ENCODE results near the gene VAPA. TPM values are rescaled to one million over a fixed set of nuclear protein-coding genes. Genes with fewer than 3 reads are reported as not detected.

Gene VAPA
- total and polyA plus RNA-seq, 9 of the 15 experiments (the other 6 are each of a cell fraction or from before 2014, with no cell fraction given) = 219 to 902 (median 526) TPM

DNA sequence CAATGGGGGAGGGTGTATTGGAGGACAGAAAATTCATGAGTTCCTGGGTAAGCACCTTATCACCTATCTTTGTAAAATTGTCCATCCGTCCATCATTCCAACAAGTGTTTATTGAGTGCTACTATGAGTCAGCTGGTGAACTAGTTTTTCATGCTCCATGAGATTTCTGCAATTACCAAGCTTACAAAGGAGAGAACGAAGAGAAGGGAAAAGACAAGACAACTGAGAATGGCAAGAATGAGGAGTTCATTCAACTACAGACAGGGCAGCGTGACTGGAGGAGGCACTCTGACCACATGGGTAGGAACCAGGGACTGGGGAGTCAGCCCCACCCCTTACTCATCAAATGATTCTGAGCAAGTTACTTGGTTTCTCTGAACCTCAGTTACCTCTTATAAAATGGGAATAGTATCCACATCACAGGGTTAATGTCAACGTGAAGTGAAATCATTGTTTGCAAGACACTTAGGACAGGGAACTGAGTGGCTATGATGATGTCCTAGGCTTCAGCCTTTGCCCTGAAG, 46.7 kb upstream of the VAPA start (continued):
- no peak for TF ChIP-seq RFX5 (IDR thresholded peaks at IDR 0.05; ENCODE audit: low read depth, low read length)
- TF ChIP-seq ZNF586 (CRISPR knock-in tag; conservative IDR thresholded peaks at IDR 0.05) = no peak
- TF ChIP-seq SRSF1 (IDR thresholded peaks at IDR 0.05; ENCODE audit: low read depth, low read length) = no peak
- TF ChIP-seq PRPF4 (IDR thresholded peaks at IDR 0.05; ENCODE audit: insufficient read depth, low read depth, low read length, poor library complexity, severe bottlenecking) = no peak
- no peak for TF ChIP-seq ZNF197 (CRISPR knock-in tag; IDR thresholded peaks at IDR 0.05; ENCODE audit: low read depth)
- TF ChIP-seq BCOR (IDR thresholded peaks at IDR 0.05) = no peak
- no peak for TF ChIP-seq KLF6 (CRISPR knock-in tag; IDR thresholded peaks at IDR 0.05; ENCODE audit: borderline replicate concordance)
- no peak for TF ChIP-seq PHB2 (IDR thresholded peaks at IDR 0.05; ENCODE audit: low read depth)
- TF ChIP-seq ZBTB43 (CRISPR knock-in tag; IDR thresholded peaks at IDR 0.05) = no peak
- no peak for TF ChIP-seq ZC3H8 (IDR thresholded peaks at IDR 0.05)
- TF ChIP-seq, protein P1, sequence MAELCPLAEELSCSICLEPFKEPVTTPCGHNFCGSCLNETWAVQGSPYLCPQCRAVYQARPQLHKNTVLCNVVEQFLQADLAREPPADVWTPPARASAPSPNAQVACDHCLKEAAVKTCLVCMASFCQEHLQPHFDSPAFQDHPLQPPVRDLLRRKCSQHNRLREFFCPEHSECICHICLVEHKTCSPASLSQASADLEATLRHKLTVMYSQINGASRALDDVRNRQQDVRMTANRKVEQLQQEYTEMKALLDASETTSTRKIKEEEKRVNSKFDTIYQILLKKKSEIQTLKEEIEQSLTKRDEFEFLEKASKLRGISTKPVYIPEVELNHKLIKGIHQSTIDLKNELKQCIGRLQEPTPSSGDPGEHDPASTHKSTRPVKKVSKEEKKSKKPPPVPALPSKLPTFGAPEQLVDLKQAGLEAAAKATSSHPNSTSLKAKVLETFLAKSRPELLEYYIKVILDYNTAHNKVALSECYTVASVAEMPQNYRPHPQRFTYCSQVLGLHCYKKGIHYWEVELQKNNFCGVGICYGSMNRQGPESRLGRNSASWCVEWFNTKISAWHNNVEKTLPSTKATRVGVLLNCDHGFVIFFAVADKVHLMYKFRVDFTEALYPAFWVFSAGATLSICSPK (IDR thresholded peaks at IDR 0.05; ENCODE audit: borderline replicate concordance) = no peak
- TF ChIP-seq, protein P2, sequence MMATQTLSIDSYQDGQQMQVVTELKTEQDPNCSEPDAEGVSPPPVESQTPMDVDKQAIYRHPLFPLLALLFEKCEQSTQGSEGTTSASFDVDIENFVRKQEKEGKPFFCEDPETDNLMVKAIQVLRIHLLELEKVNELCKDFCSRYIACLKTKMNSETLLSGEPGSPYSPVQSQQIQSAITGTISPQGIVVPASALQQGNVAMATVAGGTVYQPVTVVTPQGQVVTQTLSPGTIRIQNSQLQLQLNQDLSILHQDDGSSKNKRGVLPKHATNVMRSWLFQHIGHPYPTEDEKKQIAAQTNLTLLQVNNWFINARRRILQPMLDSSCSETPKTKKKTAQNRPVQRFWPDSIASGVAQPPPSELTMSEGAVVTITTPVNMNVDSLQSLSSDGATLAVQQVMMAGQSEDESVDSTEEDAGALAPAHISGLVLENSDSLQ (IDR thresholded peaks at IDR 0.05) = peak; percentile 62
- no peak for TF ChIP-seq MTA2 (IDR thresholded peaks at IDR 0.05; ENCODE audit: low read depth)
- TF ChIP-seq YBX1 (IDR thresholded peaks at IDR 0.05) = no peak
- TF ChIP-seq HCFC1 (IDR thresholded peaks at IDR 0.05; ENCODE audit: low read depth, low read length) = no peak
- TF ChIP-seq, protein P3, sequence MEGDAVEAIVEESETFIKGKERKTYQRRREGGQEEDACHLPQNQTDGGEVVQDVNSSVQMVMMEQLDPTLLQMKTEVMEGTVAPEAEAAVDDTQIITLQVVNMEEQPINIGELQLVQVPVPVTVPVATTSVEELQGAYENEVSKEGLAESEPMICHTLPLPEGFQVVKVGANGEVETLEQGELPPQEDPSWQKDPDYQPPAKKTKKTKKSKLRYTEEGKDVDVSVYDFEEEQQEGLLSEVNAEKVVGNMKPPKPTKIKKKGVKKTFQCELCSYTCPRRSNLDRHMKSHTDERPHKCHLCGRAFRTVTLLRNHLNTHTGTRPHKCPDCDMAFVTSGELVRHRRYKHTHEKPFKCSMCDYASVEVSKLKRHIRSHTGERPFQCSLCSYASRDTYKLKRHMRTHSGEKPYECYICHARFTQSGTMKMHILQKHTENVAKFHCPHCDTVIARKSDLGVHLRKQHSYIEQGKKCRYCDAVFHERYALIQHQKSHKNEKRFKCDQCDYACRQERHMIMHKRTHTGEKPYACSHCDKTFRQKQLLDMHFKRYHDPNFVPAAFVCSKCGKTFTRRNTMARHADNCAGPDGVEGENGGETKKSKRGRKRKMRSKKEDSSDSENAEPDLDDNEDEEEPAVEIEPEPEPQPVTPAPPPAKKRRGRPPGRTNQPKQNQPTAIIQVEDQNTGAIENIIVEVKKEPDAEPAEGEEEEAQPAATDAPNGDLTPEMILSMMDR (IDR thresholded peaks at IDR 0.05 in 2 of 3, conservative IDR thresholded peaks at IDR 0.05 in 1 of 3; ENCODE audit: insufficient read depth in 2 of 3, low read depth in 1 of 3, low read length in 3 of 3) = no peak
- no peak for TF ChIP-seq ZNF124 (CRISPR knock-in tag; IDR thresholded peaks at IDR 0.05)
- TF ChIP-seq ZFP1 (CRISPR knock-in tag; IDR thresholded peaks at IDR 0.05) = no peak
- peak; percentile 34; the same call in 1 of the 2 replicates for TF ChIP-seq FOSL1 (tag; conservative IDR thresholded peaks at IDR 0.05)
- no peak for TF ChIP-seq ZBED1 (IDR thresholded peaks at IDR 0.05)
- no peak for TF ChIP-seq KDM1A (IDR thresholded peaks at IDR 0.05)
- TF ChIP-seq, protein P4, sequence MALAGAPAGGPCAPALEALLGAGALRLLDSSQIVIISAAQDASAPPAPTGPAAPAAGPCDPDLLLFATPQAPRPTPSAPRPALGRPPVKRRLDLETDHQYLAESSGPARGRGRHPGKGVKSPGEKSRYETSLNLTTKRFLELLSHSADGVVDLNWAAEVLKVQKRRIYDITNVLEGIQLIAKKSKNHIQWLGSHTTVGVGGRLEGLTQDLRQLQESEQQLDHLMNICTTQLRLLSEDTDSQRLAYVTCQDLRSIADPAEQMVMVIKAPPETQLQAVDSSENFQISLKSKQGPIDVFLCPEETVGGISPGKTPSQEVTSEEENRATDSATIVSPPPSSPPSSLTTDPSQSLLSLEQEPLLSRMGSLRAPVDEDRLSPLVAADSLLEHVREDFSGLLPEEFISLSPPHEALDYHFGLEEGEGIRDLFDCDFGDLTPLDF (CRISPR knock-in tag; IDR thresholded peaks at IDR 0.05) = no peak
- TF ChIP-seq SP1 (CRISPR knock-in tag; IDR thresholded peaks at IDR 0.05) = no peak
- TF ChIP-seq ZBTB1 (CRISPR knock-in tag; IDR thresholded peaks at IDR 0.05; ENCODE audit: borderline replicate concordance, low read depth) = no peak
